Suprapubic skin (tissue), 3 donors: ENCODE results near the gene KRT4.

Experiments
- CTCF ChIP-seq, 2 donors: fragments of 200-600 bp in 1 of 2; fragments of 450-650 bp in 1 of 2; sonication (generic) in 1 of 2; IDR thresholded peaks; one replicate each; pipeline ENCODE4 v1.5.1; 2016 to 2019; ENCODE audit warnings: antibody characterized with exemption in 2 of 2, mild to moderate bottlenecking in 1 of 2, moderate library complexity in 1 of 2
- EP300 ChIP-seq: sonication (generic); formaldehyde crosslinking; IDR thresholded peaks from one replicate; pipeline ENCODE4 v1.6.1; 2017; ENCODE audit warnings: antibody characterized with exemption
- POLR2A ChIP-seq, 2 donors: fragments of 450-650 bp; IDR thresholded peaks; one replicate each; pipeline ENCODE4 v1.6.1; 2017; ENCODE audit warnings: antibody characterized with exemption in 2 of 2, mild to moderate bottlenecking in 2 of 2, moderate library complexity in 2 of 2

DNA sequence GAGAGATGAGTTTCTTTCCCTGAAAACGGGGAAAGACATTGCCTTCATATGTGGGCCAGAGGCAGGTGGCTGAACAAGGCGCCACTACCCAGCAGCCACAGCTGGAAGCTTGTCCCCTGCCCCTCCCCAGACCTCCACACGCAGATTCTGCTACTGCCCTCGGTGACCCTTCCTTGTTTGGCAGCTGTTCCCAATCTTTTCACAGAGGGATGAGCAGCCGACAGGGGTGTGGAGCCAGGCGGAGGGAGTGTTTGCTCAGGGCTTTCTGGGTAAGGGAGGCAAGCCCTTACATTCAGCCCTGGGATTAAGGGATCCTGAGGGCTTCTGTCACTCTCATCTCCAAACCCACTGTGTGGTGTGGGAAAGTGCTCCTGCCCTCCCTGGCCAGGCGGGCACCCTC is 4.5 kb upstream of the KRT4 start:
- TF ChIP-seq POLR2A (IDR thresholded peaks at IDR 0.05) (no peak), CTCF (IDR thresholded peaks at IDR 0.05) (no peak), EP300 (no peak)
